GM23338 (cell line): ENCODE results near the gene ZMYND12. TPM values are rescaled to one million over a fixed set of nuclear protein-coding genes. Genes with fewer than 3 reads are reported as not detected.

Experiments
- ATAC-seq: fragments of 200-7000 bp; cut with Tn5 transposase; 3 replicates; pipeline ENCODE4 v1.9.1; 2020
- DNase-seq: peaks from one replicate; pipeline ENCODE4 v3.0.0-alpha.2; 2015; ENCODE audit warnings: low spot score
- H2AFZ ChIP-seq: fragments of 200-600 bp; sonication (generic); 2 replicates; pipeline ENCODE4 v1.8.0; 2016; ENCODE audit warnings: antibody characterized with exemption, mild to moderate bottlenecking, moderate library complexity
- H3F3A ChIP-seq: fragments of 200-600 bp; sonication (generic); replicated peaks from 2 replicates; pipeline ENCODE4 v1.8.0; 2017; ENCODE audit warnings: antibody characterized with exemption, mixed run types, low read depth
- H3K27ac ChIP-seq: fragments of 200-600 bp; sonication (generic); 2 replicates; pipeline ENCODE4 v1.6.1; 2016; ENCODE audit warnings: low read depth
- H3K27me3 ChIP-seq: fragments of 200-600 bp; sonication (generic); 2 replicates; pipeline ENCODE4 v1.8.0; 2016; ENCODE audit warnings: mild to moderate bottlenecking, mixed run types, moderate library complexity; ENCODE audit not compliant: insufficient read depth
- H3K36me3 ChIP-seq: fragments of 200-600 bp; sonication (generic); 2 replicates; pipeline ENCODE4 v1.8.0; 2016; ENCODE audit warnings: mild to moderate bottlenecking; ENCODE audit not compliant: insufficient read depth
- H3K4me1 ChIP-seq: fragments of 200-600 bp; sonication (generic); 2 replicates; pipeline ENCODE4 v1.8.0; 2016; ENCODE audit warnings: mild to moderate bottlenecking, moderate library complexity; ENCODE audit not compliant: insufficient read depth
- H3K4me2 ChIP-seq: fragments of 200-600 bp; sonication (generic); 2 replicates; pipeline ENCODE4 v1.7.1; 2017; ENCODE audit warnings: mixed run types
- H3K4me3 ChIP-seq: fragments of 200-600 bp; sonication (generic); 2 replicates; pipeline ENCODE4 v1.6.1; 2016; ENCODE audit warnings: mixed run types
- H3K79me2 ChIP-seq: fragments of 200-600 bp; sonication (generic); replicated peaks from 2 replicates; pipeline ENCODE4 v1.8.0; 2017; ENCODE audit warnings: mild to moderate bottlenecking; ENCODE audit not compliant: insufficient read depth
- H3K9me2 ChIP-seq: fragments of 200-600 bp; sonication (generic); 2 replicates; pipeline ENCODE4 v1.8.0; 2017; ENCODE audit not compliant: insufficient read depth
- H4K20me1 ChIP-seq: fragments of 200-600 bp; sonication (generic); replicated peaks from 2 replicates; pipeline ENCODE4 v1.8.0; 2017; ENCODE audit warnings: mild to moderate bottlenecking; ENCODE audit not compliant: insufficient read depth
- H3K27ac Mint-ChIP-seq: 2 replicates; pipeline ENCODE4 v1.8.0; 2020; ENCODE audit warnings: inconsistent platforms, mild to moderate bottlenecking, moderate library complexity, mixed read lengths
- H3K27me3 Mint-ChIP-seq: 3 replicates; pipeline ENCODE4 v1.8.0; 2022; ENCODE audit warnings: low read depth, mild to moderate bottlenecking, moderate library complexity, mixed read lengths, inconsistent platforms; ENCODE audit not compliant: insufficient read depth, poor library complexity
- H3K36me3 Mint-ChIP-seq: 3 replicates; pipeline ENCODE4 v1.8.0; 2021; ENCODE audit warnings: low read depth, mild to moderate bottlenecking, inconsistent platforms, moderate library complexity, mixed read lengths
- H3K4me1 Mint-ChIP-seq: 3 replicates; pipeline ENCODE4 v1.8.0; 2020; ENCODE audit warnings: mild to moderate bottlenecking, inconsistent platforms, mixed read lengths
- H3K4me3 Mint-ChIP-seq: 3 replicates; pipeline ENCODE4 v1.8.0; 2021; ENCODE audit warnings: moderate library complexity, mild to moderate bottlenecking, inconsistent platforms, mixed read lengths
- H3K9me3 Mint-ChIP-seq: 3 replicates; pipeline ENCODE4 v1.8.0; 2020; ENCODE audit warnings: moderate library complexity, mild to moderate bottlenecking, inconsistent platforms, mixed read lengths
- CREB1 ChIP-seq: fragments of 250-450 bp; sonication (Bioruptor Pico); IDR thresholded peaks from 2 replicates; pipeline ENCODE4 v1.5.0; 2020; ENCODE audit warnings: low read depth, mild to moderate bottlenecking, moderate library complexity
- EZH2 ChIP-seq: fragments of 200-600 bp; sonication (generic); IDR thresholded peaks from one replicate; pipeline ENCODE4 v1.8.0; 2017; ENCODE audit warnings: antibody characterized with exemption, mild to moderate bottlenecking, low read depth; ENCODE audit not compliant: unreplicated experiment
- EZH2phosphoT487 ChIP-seq: fragments of 200-600 bp; sonication (generic); IDR thresholded peaks from one replicate; pipeline ENCODE4 v1.8.1; 2018; ENCODE audit warnings: antibody characterized with exemption; ENCODE audit not compliant: unreplicated experiment
- POLR2AphosphoS5 ChIP-seq: IDR thresholded peaks from 2 replicates; pipeline ENCODE4 v1.6.1; 2016; ENCODE audit warnings: antibody characterized with exemption, low read depth
- STAT1 ChIP-seq: IDR thresholded peaks from one replicate; pipeline ENCODE4 v1.6.1; 2016; ENCODE audit warnings: antibody characterized with exemption; ENCODE audit not compliant: unreplicated experiment
- ZNF114 ChIP-seq: fragments of 250-450 bp; sonication (Bioruptor Pico); IDR thresholded peaks from 2 replicates; pipeline ENCODE4 v1.5.0; 2020; ENCODE audit warnings: mild to moderate bottlenecking, moderate library complexity
- polyA plus RNA-seq: library from polyadenylated mRNA; unstranded; fragments of >200 nt; fragmentation: Nextera tagmentation; extraction: Ambion mirVana; gene quantifications from 2 replicates; pipeline ENCODE4 v1.2.1, GENCODE V29; 2016
- total RNA-seq: library from RNA; depleted of rRNA; stranded (reverse); fragments of >200 nt; shearing (Covaris generic); gene quantifications from 2 replicates; pipeline ENCODE4 v1.2.3, GENCODE V29; 2014
- TF ChIP-seq, protein P1 (sequence below): IDR thresholded peaks from 2 replicates; pipeline ENCODE4 v1.6.1; 2016; ENCODE audit warnings: antibody characterized with exemption
- TF ChIP-seq, protein P2 (sequence below): IDR thresholded peaks from one replicate; pipeline ENCODE4 v1.6.1; 2018; ENCODE audit warnings: antibody characterized with exemption; ENCODE audit not compliant: unreplicated experiment

The ZMYND12 gene
- total and polyA plus RNA-seq, 2 experiments from 2014 or later = 0.16 to 0.63 TPM

DNA sequence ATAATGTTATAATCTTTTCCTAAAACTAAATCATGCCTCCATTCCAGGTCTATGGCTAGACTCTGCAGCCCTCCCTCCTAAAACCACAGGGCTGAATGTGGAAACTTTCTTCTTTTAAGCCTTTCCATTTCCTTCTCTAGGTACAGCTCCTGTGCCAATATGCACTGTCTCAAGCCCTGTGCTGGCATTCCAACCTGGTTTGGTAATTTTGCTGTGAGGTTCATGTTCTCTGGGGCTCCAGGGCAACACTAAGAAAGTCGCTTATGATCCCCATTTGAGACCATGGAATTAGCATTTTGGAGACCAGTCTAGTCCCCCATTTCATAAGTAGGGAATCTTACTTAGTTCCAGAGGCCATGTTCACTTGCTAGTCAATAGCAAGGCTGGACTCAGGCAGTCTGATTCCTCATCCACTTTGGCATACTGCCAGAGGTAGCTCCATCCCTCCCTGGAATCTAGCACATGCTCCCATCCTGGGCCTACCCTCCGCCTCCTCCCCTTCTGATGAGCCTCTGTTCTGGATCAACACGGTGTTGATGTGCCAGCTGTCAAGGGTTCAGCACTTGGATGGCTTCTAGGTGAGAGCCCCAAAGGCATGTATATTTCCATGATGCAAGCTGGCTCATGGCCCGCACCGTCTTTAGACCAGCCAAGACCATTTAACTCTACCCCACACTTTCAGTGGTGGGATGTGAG is 36.5 kb downstream of the ZMYND12 start:
- H3K4me1 Mint-ChIP-seq = peaks cover 40% of the 10 kb centered on the region
- Histone ChIP-seq H3K36me3 (no peaks in the 10 kb centered on the region), H3K79me2 (no peaks in the 10 kb centered on the region), H2AFZ (no peak overlapping the region), H3K9me2 (no peaks in the 10 kb centered on the region), H3F3A (no peaks in the 10 kb centered on the region), H3K27ac (peak overlapping the region; percentile 63), H3K4me1 (peaks cover 27% of the 10 kb centered on the region), H3K4me2 (peak overlapping the region; percentile 24; the same call in 1 of the 2 replicates), H3K4me3 (no peak overlapping the region), H4K20me1 (no peaks in the 10 kb centered on the region), H3K27me3 (no peaks in the 10 kb centered on the region)
- H3K27me3 Mint-ChIP-seq = peaks cover 11% of the 10 kb centered on the region
- no peak overlapping the region; the same call in 1 of the 2 replicates for H3K27ac Mint-ChIP-seq
- H3K9me3 Mint-ChIP-seq = no peaks in the 10 kb centered on the region
- H3K4me3 Mint-ChIP-seq = no peak overlapping the region
- no peak for ATAC-seq
- no peak for DNase-seq
- TF ChIP-seq, protein P1, sequence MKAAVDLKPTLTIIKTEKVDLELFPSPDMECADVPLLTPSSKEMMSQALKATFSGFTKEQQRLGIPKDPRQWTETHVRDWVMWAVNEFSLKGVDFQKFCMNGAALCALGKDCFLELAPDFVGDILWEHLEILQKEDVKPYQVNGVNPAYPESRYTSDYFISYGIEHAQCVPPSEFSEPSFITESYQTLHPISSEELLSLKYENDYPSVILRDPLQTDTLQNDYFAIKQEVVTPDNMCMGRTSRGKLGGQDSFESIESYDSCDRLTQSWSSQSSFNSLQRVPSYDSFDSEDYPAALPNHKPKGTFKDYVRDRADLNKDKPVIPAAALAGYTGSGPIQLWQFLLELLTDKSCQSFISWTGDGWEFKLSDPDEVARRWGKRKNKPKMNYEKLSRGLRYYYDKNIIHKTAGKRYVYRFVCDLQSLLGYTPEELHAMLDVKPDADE = no peak
- TF ChIP-seq EZH2 (no peak), CREB1 (CRISPR knock-in tag) (no peak)
- no peaks in the 10 kb centered on the region for H3K36me3 Mint-ChIP-seq

DNA sequence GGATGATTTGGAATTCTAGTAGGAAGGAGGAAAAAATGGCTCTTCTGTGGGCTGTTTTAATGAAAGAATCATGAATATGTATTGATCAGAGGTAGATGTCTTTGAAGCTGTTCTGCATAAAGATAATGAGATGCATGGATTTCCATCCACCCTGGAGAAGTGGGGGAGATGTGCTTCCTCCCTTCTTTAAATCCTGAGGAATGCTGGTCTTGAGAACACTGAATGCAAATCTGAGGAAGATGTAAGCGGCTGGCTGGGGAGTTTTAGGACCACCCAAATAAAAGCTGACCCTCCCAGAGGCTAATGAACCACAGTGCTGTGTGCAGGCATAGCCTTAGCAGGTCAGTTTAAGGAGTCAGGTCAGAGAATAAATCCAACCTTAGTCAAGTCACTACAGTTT is 37.3 kb downstream of the ZMYND12 start:
- Histone ChIP-seq H3K4me1 (peaks cover 27% of the 10 kb centered on the region), H3K36me3 (no peaks in the 10 kb centered on the region), H3K27ac (peak overlapping the region; percentile 84), H3K79me2 (no peaks in the 10 kb centered on the region), H3K4me3 (no peak overlapping the region), H3K9me2 (no peaks in the 10 kb centered on the region), H4K20me1 (no peaks in the 10 kb centered on the region), H3F3A (no peaks in the 10 kb centered on the region), H3K4me2 (peak overlapping the region; percentile 71), H2AFZ (no peak overlapping the region), H3K27me3 (no peaks in the 10 kb centered on the region)
- ATAC-seq (peak; percentile 57), DNase-seq (peak; percentile 61)
- H3K27me3 Mint-ChIP-seq = peaks cover 11% of the 10 kb centered on the region
- TF ChIP-seq, protein P2, sequence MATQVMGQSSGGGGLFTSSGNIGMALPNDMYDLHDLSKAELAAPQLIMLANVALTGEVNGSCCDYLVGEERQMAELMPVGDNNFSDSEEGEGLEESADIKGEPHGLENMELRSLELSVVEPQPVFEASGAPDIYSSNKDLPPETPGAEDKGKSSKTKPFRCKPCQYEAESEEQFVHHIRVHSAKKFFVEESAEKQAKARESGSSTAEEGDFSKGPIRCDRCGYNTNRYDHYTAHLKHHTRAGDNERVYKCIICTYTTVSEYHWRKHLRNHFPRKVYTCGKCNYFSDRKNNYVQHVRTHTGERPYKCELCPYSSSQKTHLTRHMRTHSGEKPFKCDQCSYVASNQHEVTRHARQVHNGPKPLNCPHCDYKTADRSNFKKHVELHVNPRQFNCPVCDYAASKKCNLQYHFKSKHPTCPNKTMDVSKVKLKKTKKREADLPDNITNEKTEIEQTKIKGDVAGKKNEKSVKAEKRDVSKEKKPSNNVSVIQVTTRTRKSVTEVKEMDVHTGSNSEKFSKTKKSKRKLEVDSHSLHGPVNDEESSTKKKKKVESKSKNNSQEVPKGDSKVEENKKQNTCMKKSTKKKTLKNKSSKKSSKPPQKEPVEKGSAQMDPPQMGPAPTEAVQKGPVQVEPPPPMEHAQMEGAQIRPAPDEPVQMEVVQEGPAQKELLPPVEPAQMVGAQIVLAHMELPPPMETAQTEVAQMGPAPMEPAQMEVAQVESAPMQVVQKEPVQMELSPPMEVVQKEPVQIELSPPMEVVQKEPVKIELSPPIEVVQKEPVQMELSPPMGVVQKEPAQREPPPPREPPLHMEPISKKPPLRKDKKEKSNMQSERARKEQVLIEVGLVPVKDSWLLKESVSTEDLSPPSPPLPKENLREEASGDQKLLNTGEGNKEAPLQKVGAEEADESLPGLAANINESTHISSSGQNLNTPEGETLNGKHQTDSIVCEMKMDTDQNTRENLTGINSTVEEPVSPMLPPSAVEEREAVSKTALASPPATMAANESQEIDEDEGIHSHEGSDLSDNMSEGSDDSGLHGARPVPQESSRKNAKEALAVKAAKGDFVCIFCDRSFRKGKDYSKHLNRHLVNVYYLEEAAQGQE = no peak
- no peak for TF ChIP-seq EZH2phosphoT487
- TF ChIP-seq STAT1 = no peak
- no peak for TF ChIP-seq POLR2AphosphoS5
- no peak for TF ChIP-seq EZH2
- no peak for TF ChIP-seq ZNF114 (CRISPR knock-in tag)
- H3K27ac Mint-ChIP-seq = peak overlapping the region; percentile 80; the same call in 1 of the 2 replicates
- 0 out of 3 replicates have a peak overlapping the region, but pooled peaks have one; percentile 8 for H3K4me3 Mint-ChIP-seq
- no peaks in the 10 kb centered on the region for H3K36me3 Mint-ChIP-seq
- H3K9me3 Mint-ChIP-seq = no peaks in the 10 kb centered on the region
- H3K4me1 Mint-ChIP-seq = peaks cover 42% of the 10 kb centered on the region
